HepG2 (cell line): Measurements from ENCODE around the gene RLF. TPM values are rescaled to one million over a fixed set of nuclear protein-coding genes. Genes with fewer than 3 reads are reported as not detected.
A peak's percentile ranks its signal among the peaks of the same experiment; 100 is the strongest.

ENCODE experiments used
- BRCA1 ChIP-seq: sonication (generic); formaldehyde crosslinking; IDR thresholded peaks from 2 replicates; pipeline ENCODE4 v1.4.0; 2020; ENCODE audit warnings: missing genetic modification reagents
- BRD4 ChIP-seq: sonication (generic); formaldehyde crosslinking; IDR thresholded peaks from 2 replicates; pipeline ENCODE4 v1.4.0; 2020; ENCODE audit warnings: missing genetic modification reagents
- CBFB ChIP-seq: sonication (generic); formaldehyde crosslinking; IDR thresholded peaks from 2 replicates; pipeline ENCODE4 v1.4.0; 2020; ENCODE audit warnings: missing genetic modification reagents
- CCDC6 ChIP-seq: sonication (generic); formaldehyde crosslinking; IDR thresholded peaks from 2 replicates; pipeline ENCODE4 v1.8.1; 2022; ENCODE audit warnings: mild to moderate bottlenecking, missing genetic modification reagents, moderate library complexity
- CREB1 ChIP-seq, 2 experiments: fragments of 450-650 bp in 1 of 2; IDR thresholded peaks; 2 replicates each; pipeline ENCODE4 v1.6.1; 2016 to 2017; ENCODE audit warnings: control low read depth in 1 of 2, mild to moderate bottlenecking in 1 of 2, missing compliant biosample characterization in 1 of 2, missing genetic modification characterization in 1 of 2
- CSRNP1 ChIP-seq: sonication (generic); formaldehyde crosslinking; IDR thresholded peaks from 2 replicates; pipeline ENCODE4 v1.8.1; 2023; ENCODE audit warnings: mild to moderate bottlenecking, missing genetic modification reagents
- FIP1L1 ChIP-seq: fragments of 200-400 bp; formaldehyde crosslinking; IDR thresholded peaks from 2 replicates; pipeline ENCODE4 v1.6.1; 2018; ENCODE audit warnings: low read depth, mild to moderate bottlenecking, low read length, moderate library complexity, borderline replicate concordance; ENCODE audit not compliant: insufficient read depth
- FOXA3 ChIP-seq: IDR thresholded peaks from 2 replicates; pipeline ENCODE4 v1.6.1; 2016; ENCODE audit warnings: missing genetic modification reagents, missing compliant biosample characterization
- FOXC1 ChIP-seq: sonication (generic); formaldehyde crosslinking; IDR thresholded peaks from 2 replicates; pipeline ENCODE4 v1.8.0; 2022; ENCODE audit warnings: mild to moderate bottlenecking, missing genetic modification reagents, borderline replicate concordance
- GABPB1 ChIP-seq: IDR thresholded peaks from 2 replicates; pipeline ENCODE4 v1.6.1; 2016; ENCODE audit warnings: mild to moderate bottlenecking, missing genetic modification reagents, moderate library complexity, missing compliant biosample characterization
- GATAD1 ChIP-seq: IDR thresholded peaks from 2 replicates; pipeline ENCODE4 v1.6.1; 2016; ENCODE audit warnings: missing genetic modification reagents, missing compliant biosample characterization
- HNRNPH1 ChIP-seq: fragments of 200-400 bp; formaldehyde crosslinking; optimal IDR thresholded peaks from 2 replicates; pipeline ENCODE3; 2017; ENCODE audit warnings: mild to moderate bottlenecking, low read depth, low read length
- HOXD1 ChIP-seq: sonication (generic); formaldehyde crosslinking; IDR thresholded peaks from 2 replicates; pipeline ENCODE4 v1.5.0; 2020; ENCODE audit warnings: missing genetic modification reagents
- ISX ChIP-seq: sonication (generic); formaldehyde crosslinking; conservative IDR thresholded peaks from 2 replicates; pipeline ENCODE4 v1.5.0; 2020; ENCODE audit warnings: missing genetic modification reagents
- KMT2A ChIP-seq: sonication (generic); formaldehyde crosslinking; IDR thresholded peaks from 2 replicates; pipeline ENCODE4 v1.4.0; 2020; ENCODE audit warnings: missing genetic modification reagents
- MYC ChIP-seq: sonication (generic); formaldehyde crosslinking; IDR thresholded peaks from 2 replicates; pipeline ENCODE4 v1.9.0; 2021; ENCODE audit warnings: missing genetic modification reagents, borderline replicate concordance
- NFKB2 ChIP-seq: sonication (generic); formaldehyde crosslinking; IDR thresholded peaks from 2 replicates; pipeline ENCODE4 v1.4.0; 2020; ENCODE audit warnings: missing genetic modification reagents, borderline replicate concordance
- NONO ChIP-seq, 2 experiments: fragments of 450-650 bp in 1 of 2; sonication (generic) in 1 of 2; formaldehyde crosslinking in 1 of 2; IDR thresholded peaks in 1 of 2; conservative IDR thresholded peaks in 1 of 2; 2 replicates each; pipeline versions ENCODE4 v1.6.1 to v1.8.0; 2017 to 2022; ENCODE audit warnings: mild to moderate bottlenecking in 1 of 2, missing genetic modification reagents in 1 of 2, moderate library complexity in 1 of 2
- NR2F6 ChIP-seq, 2 experiments: IDR thresholded peaks; 2 replicates each; pipeline ENCODE4 v1.6.1; 2016; ENCODE audit warnings: antibody characterized with exemption in 1 of 2, mild to moderate bottlenecking in 1 of 2
- RNF2 ChIP-seq: fragments of 450-650 bp; conservative IDR thresholded peaks from 2 replicates; pipeline ENCODE4 v1.6.1; 2016; ENCODE audit warnings: low read depth
- SRF ChIP-seq: IDR thresholded peaks from 2 replicates; pipeline ENCODE4 v1.6.1; 2011; ENCODE audit warnings: mild to moderate bottlenecking, low read depth, low read length, moderate library complexity
- ZKSCAN5 ChIP-seq: sonication (generic); formaldehyde crosslinking; IDR thresholded peaks from 2 replicates; pipeline ENCODE4 v1.5.1; 2020; ENCODE audit warnings: mild to moderate bottlenecking, missing genetic modification reagents
- ZNF33B ChIP-seq: sonication (generic); formaldehyde crosslinking; IDR thresholded peaks from 2 replicates; pipeline ENCODE4 v1.5.1; 2020; ENCODE audit warnings: mild to moderate bottlenecking, missing genetic modification reagents
- ZNF550 ChIP-seq: sonication (generic); formaldehyde crosslinking; IDR thresholded peaks from 2 replicates; pipeline ENCODE4 v1.4.0; 2020; ENCODE audit warnings: mild to moderate bottlenecking, missing genetic modification reagents, borderline replicate concordance
- ZNF556 ChIP-seq: sonication (generic); formaldehyde crosslinking; IDR thresholded peaks from 2 replicates; pipeline ENCODE4 v1.4.0; 2020; ENCODE audit warnings: mild to moderate bottlenecking, missing genetic modification reagents, borderline replicate concordance
- ZNF724P ChIP-seq: sonication (generic); formaldehyde crosslinking; IDR thresholded peaks from 2 replicates; pipeline ENCODE4 v1.8.0; 2022; ENCODE audit warnings: missing genetic modification reagents, borderline replicate concordance
- ZNF766 ChIP-seq: sonication (generic); formaldehyde crosslinking; IDR thresholded peaks from 2 replicates; pipeline ENCODE4 v1.5.0; 2020; ENCODE audit warnings: missing genetic modification reagents, borderline replicate concordance
- ZNF768 ChIP-seq: sonication (generic); formaldehyde crosslinking; IDR thresholded peaks from 2 replicates; pipeline ENCODE4 v1.4.0; 2020; ENCODE audit warnings: missing genetic modification reagents
- polyA plus RNA-seq, 8 experiments: library from polyadenylated mRNA; depleted of rRNA in 3 of 8; stranded (reverse) in 7 of 8; unstranded in 1 of 8; fragments of >200 nt; fragmentation: Illumina TruSeq in 4 of 8; extraction: Trizol in 4 of 8; gene quantifications; 2 replicates each; pipeline versions ENCODE4 v1.2.1 to v1.2.3, GENCODE V29; 2011 to 2016; ENCODE audit warnings: low read depth in 4 of 8, missing spikeins in 1 of 8, mixed read lengths in 1 of 8; ENCODE audit not compliant: insufficient read depth in 1 of 8
- total RNA-seq, 5 experiments: library from RNA; depleted of rRNA; stranded (reverse); fragments of >200 nt; fragmentation: Illumina TruSeq; extraction: Trizol; gene quantifications; 2 replicates each; pipeline ENCODE4 v1.2.3, GENCODE V29; 2016; ENCODE audit warnings: low read depth in 1 of 5
- TF ChIP-seq, protein P1 (sequence below): sonication (generic); formaldehyde crosslinking; IDR thresholded peaks from 2 replicates; pipeline ENCODE4 v1.4.0; 2020; ENCODE audit warnings: mild to moderate bottlenecking, missing genetic modification reagents

RLF gene
- total and polyA plus RNA-seq, 2 of the 13 experiments (the other 11 are each of a cell fraction or from before 2014, with no cell fraction given) = 9.0 to 15.7 TPM

DNA sequence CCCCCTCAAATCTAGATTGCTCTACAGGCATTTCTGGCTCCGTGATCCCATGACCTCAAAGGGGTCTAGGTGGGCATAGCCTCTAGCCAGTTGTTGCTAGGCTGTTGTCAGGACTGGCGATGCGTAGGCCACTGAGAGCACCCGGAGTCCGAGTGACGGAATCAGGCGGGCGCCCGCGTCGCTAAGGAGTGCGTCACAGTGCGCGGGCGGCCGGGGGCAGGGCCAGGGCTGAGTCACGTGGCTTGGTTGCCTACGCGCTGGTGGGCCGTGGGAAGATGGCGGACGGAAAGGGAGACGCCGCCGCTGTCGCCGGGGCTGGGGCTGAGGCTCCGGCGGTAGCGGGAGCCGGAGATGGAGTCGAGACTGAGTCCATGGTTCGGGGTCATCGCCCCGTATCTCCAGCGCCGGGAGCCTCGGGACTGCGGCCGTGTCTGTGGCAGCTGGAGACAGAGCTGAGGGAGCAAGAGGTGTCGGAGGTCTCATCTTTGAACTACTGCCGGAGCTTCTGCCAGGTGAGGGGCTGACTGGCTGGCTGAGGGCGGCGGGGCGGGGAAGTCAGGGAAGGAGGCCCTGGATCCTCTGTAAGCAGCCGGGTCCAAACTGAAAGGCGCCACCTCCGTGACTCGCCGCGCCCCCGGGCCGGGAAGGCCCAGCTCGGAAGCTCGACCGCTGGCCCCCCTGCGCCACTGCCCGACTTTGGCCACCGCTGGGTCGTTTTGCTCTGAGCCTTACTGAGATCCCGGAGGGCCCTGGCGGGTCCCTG is at the start of gene RLF (continued):
- TF ChIP-seq KMT2A (CRISPR knock-in tag) = peak; percentile 89
- TF ChIP-seq, protein P1, sequence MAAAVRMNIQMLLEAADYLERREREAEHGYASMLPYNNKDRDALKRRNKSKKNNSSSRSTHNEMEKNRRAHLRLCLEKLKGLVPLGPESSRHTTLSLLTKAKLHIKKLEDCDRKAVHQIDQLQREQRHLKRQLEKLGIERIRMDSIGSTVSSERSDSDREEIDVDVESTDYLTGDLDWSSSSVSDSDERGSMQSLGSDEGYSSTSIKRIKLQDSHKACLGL = peak; percentile 84
- TF ChIP-seq ZNF33B (CRISPR knock-in tag) = no peak
- TF ChIP-seq HOXD1 (CRISPR knock-in tag) = peak; percentile 83; the same call in 1 of the 2 replicates
- peak; percentile 92; the same call in 1 of the 2 replicates for TF ChIP-seq NFKB2
- TF ChIP-seq MYC (CRISPR knock-in tag) = peak; percentile 95
- TF ChIP-seq FIP1L1 = 0 out of 2 replicates have a peak, but pooled peaks have one; percentile 22
- peak; percentile 89 for TF ChIP-seq GABPB1 (CRISPR knock-in tag)
- TF ChIP-seq GATAD1 (CRISPR knock-in tag) = peak; percentile 99
- TF ChIP-seq CREB1 (IDR thresholded peaks at IDR 0.05) = peak; percentile 99
- TF ChIP-seq CREB1 (CRISPR knock-in tag; IDR thresholded peaks at IDR 0.05) = peak; percentile 100
- TF ChIP-seq HNRNPH1 = no peak
- peak; percentile 38; the same call in 1 of the 2 replicates for TF ChIP-seq ZNF768 (CRISPR knock-in tag)
- TF ChIP-seq ZNF766 (CRISPR knock-in tag) = peak; percentile 67; the same call in 1 of the 2 replicates
- TF ChIP-seq ZNF724P (CRISPR knock-in tag) = peak; percentile 45; the same call in 1 of the 2 replicates
- no peak for TF ChIP-seq NONO (IDR thresholded peaks at IDR 0.05)
- TF ChIP-seq NONO (CRISPR knock-in tag; conservative IDR thresholded peaks at IDR 0.05) = peak; percentile 96
- TF ChIP-seq ZNF556 = peak; percentile 56; the same call in 1 of the 2 replicates
- peak; percentile 92 for TF ChIP-seq BRD4
- TF ChIP-seq RNF2 = no peak
- peak; percentile 67 for TF ChIP-seq FOXA3 (CRISPR knock-in tag)
- peak; percentile 84 for TF ChIP-seq CSRNP1 (CRISPR knock-in tag)
- TF ChIP-seq ZNF550 (CRISPR knock-in tag) = no peak
- peak; percentile 86; the same call in 1 of the 2 replicates for TF ChIP-seq CBFB (CRISPR knock-in tag)
- peak; percentile 89 for TF ChIP-seq BRCA1 (CRISPR knock-in tag)
- TF ChIP-seq NR2F6 (IDR thresholded peaks at IDR 0.05) = no peak
- TF ChIP-seq NR2F6 (CRISPR knock-in tag; IDR thresholded peaks at IDR 0.05) = peak; percentile 57; the same call in 1 of the 2 replicates
- 0 out of 2 replicates have a peak, but pooled peaks have one; percentile 54 for TF ChIP-seq FOXC1
- TF ChIP-seq ISX (CRISPR knock-in tag) = peak; percentile 84
- TF ChIP-seq SRF = peak; percentile 87
- TF ChIP-seq ZKSCAN5 (CRISPR knock-in tag) = no peak
- TF ChIP-seq CCDC6 = peak; percentile 60; the same call in 1 of the 2 replicates
